PFSK-1 (cell line): ENCODE results near the gene SOX14.

Experiments
- FOXP2 ChIP-seq: optimal IDR thresholded peaks from 2 replicates; pipeline ENCODE3; 2011; ENCODE audit warnings: borderline replicate concordance, control low read depth, inconsistent platforms; ENCODE audit not compliant: insufficient read depth; ENCODE audit errors: extremely low read length, extremely low read depth
- POLR2AphosphoS5 ChIP-seq: IDR thresholded peaks from 2 replicates; pipeline ENCODE4 v1.6.1; 2012; ENCODE audit warnings: low read depth, mild to moderate bottlenecking, control low read depth, low read length, moderate library complexity
- REST ChIP-seq, 2 experiments: IDR thresholded peaks; 2 replicates each; pipeline versions ENCODE4 v1.6.1 to v1.8.0; 2011 to 2012; ENCODE audit warnings: low read depth in 2 of 2, low read length in 2 of 2, control low read depth in 1 of 2, inconsistent platforms in 1 of 2, mild to moderate bottlenecking in 1 of 2, moderate library complexity in 1 of 2; ENCODE audit not compliant: insufficient read depth in 1 of 2
- SIN3A ChIP-seq: IDR thresholded peaks from 2 replicates; pipeline ENCODE4 v1.6.1; 2012; ENCODE audit warnings: mild to moderate bottlenecking, low read length, moderate library complexity, borderline replicate concordance; ENCODE audit not compliant: insufficient read depth
- TAF1 ChIP-seq: IDR thresholded peaks from 2 replicates; pipeline ENCODE4 v1.6.1; 2012; ENCODE audit warnings: low read length, control low read depth, borderline replicate concordance; ENCODE audit not compliant: insufficient read depth

SOX14 gene

GRCh38 chr3:137769322-137770065 lies 5.4 kb downstream of the SOX14 start:
- TF ChIP-seq TAF1 (no peak), FOXP2 (no peak), SIN3A (no peak), REST (IDR thresholded peaks at IDR 0.05; ENCODE audit: insufficient read depth in 1 of 2, low read depth in 2 of 2, low read length in 2 of 2) (no peak), POLR2AphosphoS5 (no peak)

- TF ChIP-seq FOXP2 = no peak
- no peak for TF ChIP-seq SIN3A
- no peak for TF ChIP-seq REST (IDR thresholded peaks at IDR 0.05; ENCODE audit: insufficient read depth in 1 of 2, low read depth in 2 of 2, low read length in 2 of 2)
- TF ChIP-seq POLR2AphosphoS5 = no peak
- TF ChIP-seq TAF1 = no peak
Measured at GRCh38 chr3:137770066-137770834, 6.1 kb downstream of the SOX14 start.

- no peak for TF ChIP-seq REST (IDR thresholded peaks at IDR 0.05; ENCODE audit: insufficient read depth in 1 of 2, low read depth in 2 of 2, low read length in 2 of 2)
Measured at GRCh38 chr3:137770835-137771399, 6.8 kb downstream of the SOX14 start.

GRCh38 chr3:137771401-137772213 lies 7.5 kb downstream of the SOX14 start:
- TF ChIP-seq SIN3A = no peak
- TF ChIP-seq FOXP2 = no peak
- no peak for TF ChIP-seq TAF1
- no peak for TF ChIP-seq POLR2AphosphoS5
- TF ChIP-seq REST (IDR thresholded peaks at IDR 0.05; ENCODE audit: insufficient read depth in 1 of 2, low read depth in 2 of 2, low read length in 2 of 2) = no peak
